ENCODE results near the gene TAF1. TPM values are rescaled to one million over a fixed set of nuclear protein-coding genes. Genes with fewer than 3 reads are reported as not detected.
A peak's percentile ranks its signal among the peaks of the same experiment; 100 is the strongest.
"Not testable (repeated sequence)": the region's sequence is repeated elsewhere in the genome, so short reads cannot be mapped to it uniquely, and the experiment has no call there.

TAF1 gene
- 15.8 TPM for total RNA-seq
- long read RNA-seq, full-length matches to known transcripts = 1 of 7 reads
- long read RNA-seq, partial matches to known transcripts = 3 of 7 reads
- long read RNA-seq, other reads (novel, unspliced or antisense) = 3 of 7 reads

GRCh38 chrX:71365875-71366673 is at the start of gene TAF1:
TSS of gene TAF1 (plus strand) at chrX:71366357. CDS start at chrX:71366375, 18 bp downstream.
- DNase-seq (peak; percentile 94), ATAC-seq (peak; percentile 97)
- intact Hi-C loops (cut with micrococcal nuclease) = loop anchor here (5.0 kb wide), 1 partner anchor 114 kb away; the partner anchor contains the start of gene ZMYM3

- intact Hi-C loops (cut with micrococcal nuclease); DNase-seq: not testable (repeated sequence)
- ATAC-seq = peak; percentile 52
These were observed 49.2 kb upstream of the TAF1 start for GRCh38 chrX:71316959-71317358.

- DNase-seq = no peak
- no peak for ATAC-seq
- intact Hi-C loops (cut with micrococcal nuclease) = no loop called here
These were observed 46.0 kb upstream of the TAF1 start for GRCh38 chrX:71320126-71320525.

- intact Hi-C loops (cut with micrococcal nuclease) = no loop called here
- ATAC-seq (no peak), DNase-seq (no peak)
These were observed 44.4 kb upstream of the TAF1 start for GRCh38 chrX:71321731-71322130.

- intact Hi-C loops (cut with micrococcal nuclease); DNase-seq; ATAC-seq: not testable (repeated sequence)
These were observed 41.7 kb upstream of the TAF1 start for GRCh38 chrX:71324452-71324851.

- DNase-seq (no peak), ATAC-seq (no peak)
- intact Hi-C loops (cut with micrococcal nuclease) = no loop called here
These were observed 39.8 kb upstream of the TAF1 start for GRCh38 chrX:71326394-71326793.

GRCh38 chrX:71349151-71349665 is 16.9 kb upstream of the TAF1 start:
- ATAC-seq; DNase-seq; intact Hi-C loops (cut with micrococcal nuclease): not testable (repeated sequence)

- intact Hi-C loops (cut with micrococcal nuclease); DNase-seq; ATAC-seq: not testable (repeated sequence)
These were observed 16.3 kb upstream of the TAF1 start for GRCh38 chrX:71349867-71350266.

GRCh38 chrX:71352439-71352838 is 13.7 kb upstream of the TAF1 start:
- intact Hi-C loops (cut with micrococcal nuclease); DNase-seq; ATAC-seq: not testable (repeated sequence)

GRCh38 chrX:71364221-71364620 is 1.9 kb upstream of the TAF1 start:
- DNase-seq (no peak), ATAC-seq (no peak)
- intact Hi-C loops (cut with micrococcal nuclease) = no loop called here

- intact Hi-C loops (cut with micrococcal nuclease) = loop anchor here (5.0 kb wide), 1 partner anchor 113 kb away; the partner anchor contains the start of gene ZMYM3
- DNase-seq = no peak
- ATAC-seq = no peak
These were observed 742 bp upstream of the TAF1 start for GRCh38 chrX:71365356-71365874.

GRCh38 chrX:71366674-71367256 is 608 bp downstream of the TAF1 start:
- DNase-seq (peak; percentile 26), ATAC-seq (peak; percentile 10)
- intact Hi-C loops (cut with micrococcal nuclease) = loop anchor here (5.0 kb wide), 1 partner anchor 114 kb away; the partner anchor contains the start of gene ZMYM3

- ATAC-seq (no peak), DNase-seq (no peak)
- intact Hi-C loops (cut with micrococcal nuclease) = loop anchor here (5.0 kb wide), 1 partner anchor 115 kb away; the partner anchor contains the start of gene ZMYM3
These were observed 1.2 kb downstream of the TAF1 start for GRCh38 chrX:71367396-71367795.

GRCh38 chrX:71372388-71372787 is 6.2 kb downstream of the TAF1 start:
- no peak for ATAC-seq
- DNase-seq = no peak
- intact Hi-C loops (cut with micrococcal nuclease) = no loop called here

GRCh38 chrX:71378732-71379131 is 12.6 kb downstream of the TAF1 start:
- no peak for ATAC-seq
- intact Hi-C loops (cut with micrococcal nuclease) = no loop called here
- DNase-seq = no peak

- ATAC-seq; intact Hi-C loops (cut with micrococcal nuclease); DNase-seq: not testable (repeated sequence)
These were observed 25.6 kb downstream of the TAF1 start for GRCh38 chrX:71391725-71392124.

GRCh38 chrX:71393919-71394318 is 27.8 kb downstream of the TAF1 start:
- intact Hi-C loops (cut with micrococcal nuclease) = no loop called here
- DNase-seq (no peak), ATAC-seq (no peak)

- intact Hi-C loops (cut with micrococcal nuclease) = no loop called here
- DNase-seq = no peak
- no peak for ATAC-seq
These were observed 30.4 kb downstream of the TAF1 start for GRCh38 chrX:71396576-71396975.

GRCh38 chrX:71400710-71401109 is 34.6 kb downstream of the TAF1 start:
- ATAC-seq (no peak), DNase-seq (no peak)
- intact Hi-C loops (cut with micrococcal nuclease) = no loop called here

- ATAC-seq; intact Hi-C loops (cut with micrococcal nuclease); DNase-seq: not testable (repeated sequence)
These were observed 50.1 kb downstream of the TAF1 start for GRCh38 chrX:71416260-71416659.
